Endothelial cell of umbilical vein (primary cell): ENCODE measurements around the gene PDE6B. TPM values are rescaled to one million over a fixed set of nuclear protein-coding genes. Genes with fewer than 3 reads are reported as not detected.
"Not testable (repeated sequence)": the region's sequence is repeated elsewhere in the genome, so short reads cannot be mapped to it uniquely, and the experiment has no call there.

Source experiments
- BruUV-seq: library from RNA; stranded (reverse); fragments of 400-500 nt; replicated peaks from 2 replicates; lab custom pipeline; 2021; lab: Mats Ljungman, UMichigan
- CTCF ChIA-PET: fragments of 300-600, 350-600 bp; sonication (Branson Sonifier 250); formaldehyde crosslinking; loops from one replicate; lab custom pipeline; 2021; ENCODE audit warnings: antibody characterized with exemption, inconsistent platforms; lab: Charles Lee
- POLR2A ChIA-PET: fragments of 300-600, 350-600 bp; sonication (Branson Sonifier 250); formaldehyde crosslinking; loops from one replicate; lab custom pipeline; 2021; ENCODE audit warnings: antibody characterized with exemption, inconsistent platforms; lab: Charles Lee
- DNase-seq: peaks from one replicate; pipeline ENCODE4 v3.0.0-alpha.2; 2011; ENCODE audit warnings: low read depth, low spot score
- FAIRE-seq: peaks from 2 replicates; lab custom pipeline; 2011; peaks lifted over from hg19 to GRCh38; lab: Jason Lieb, UNC
- H2AFZ ChIP-seq: 2 replicates; pipeline ENCODE4 v1.6.0; 2012; ENCODE audit warnings: low read depth, low read length, control low read depth, inconsistent platforms
- H3K27ac ChIP-seq: 2 replicates; pipeline ENCODE4 v1.5.1; 2011; ENCODE audit warnings: low read depth, mild to moderate bottlenecking, control low read depth, low read length, moderate library complexity; ENCODE audit not compliant: insufficient read depth
- H3K27me3 ChIP-seq, 2 experiments: 2 replicates each; pipeline versions ENCODE4 v1.6.0 to v1.6.1; 2011; ENCODE audit warnings: low read length in 2 of 2, mixed read lengths in 1 of 2; ENCODE audit not compliant: control insufficient read depth in 2 of 2, insufficient read depth in 2 of 2
- H3K36me3 ChIP-seq, 2 experiments: 2 replicates in 1 of 2; 3 replicates in 1 of 2; pipeline ENCODE4 v1.5.1; 2011; ENCODE audit warnings: low read length in 2 of 2, mild to moderate bottlenecking in 1 of 2, moderate library complexity in 1 of 2; ENCODE audit not compliant: control insufficient read depth in 2 of 2, insufficient read depth in 2 of 2; ENCODE audit errors: extremely low read depth in 1 of 2
- H3K4me1 ChIP-seq: 3 replicates; pipeline ENCODE4 v1.5.1; 2011; ENCODE audit warnings: mild to moderate bottlenecking, low read length; ENCODE audit not compliant: control insufficient read depth, insufficient read depth; ENCODE audit errors: extremely low read depth
- H3K4me2 ChIP-seq: 2 replicates; pipeline ENCODE4 v1.6.1; 2011; ENCODE audit warnings: low read length, control low read depth, mixed read lengths; ENCODE audit not compliant: insufficient read depth
- H3K4me3 ChIP-seq, 3 experiments: fragments of 200-600 bp in 1 of 3; sonication (generic), shearing (Covaris generic) in 1 of 3; replicated peaks in 1 of 3; 2 replicates each; pipeline ENCODE4 v1.5.1; 2011 to 2016; ENCODE audit warnings: control low read depth in 3 of 3, low read length in 3 of 3, mild to moderate bottlenecking in 2 of 3, inconsistent platforms in 1 of 3, low read depth in 1 of 3, moderate library complexity in 1 of 3; ENCODE audit not compliant: insufficient read depth in 1 of 3
- H3K79me2 ChIP-seq: 2 replicates; pipeline ENCODE4 v1.6.0; 2012; ENCODE audit warnings: low read length, inconsistent platforms; ENCODE audit not compliant: control insufficient read depth, insufficient read depth
- H3K9ac ChIP-seq: replicated peaks from 2 replicates; pipeline ENCODE3; 2011; ENCODE audit warnings: low read length, control low read depth; ENCODE audit not compliant: insufficient read depth; ENCODE audit errors: extremely low read depth
- H3K9me1 ChIP-seq: replicated peaks from 3 replicates; pipeline ENCODE4 v1.6.0; 2011; ENCODE audit warnings: mild to moderate bottlenecking, low read length; ENCODE audit not compliant: control insufficient read depth, insufficient read depth; ENCODE audit errors: extremely low read depth
- H3K9me3 ChIP-seq: replicated peaks from 2 replicates; pipeline ENCODE4 v1.5.1; 2012; ENCODE audit warnings: low read length, inconsistent platforms; ENCODE audit not compliant: control insufficient read depth, insufficient read depth
- H4K20me1 ChIP-seq: replicated peaks from 2 replicates; pipeline ENCODE3; 2011; ENCODE audit warnings: mild to moderate bottlenecking, low read length; ENCODE audit not compliant: control insufficient read depth, insufficient read depth; ENCODE audit errors: extremely low read depth
- EZH2 ChIP-seq: IDR thresholded peaks from 2 replicates; pipeline ENCODE4 v1.6.1; 2012; ENCODE audit warnings: borderline replicate concordance, low read depth, mild to moderate bottlenecking, moderate library complexity, low read length, inconsistent platforms; ENCODE audit not compliant: severe bottlenecking
- FOS ChIP-seq: IDR thresholded peaks from 2 replicates; pipeline ENCODE4 v1.6.1; 2011; ENCODE audit warnings: mild to moderate bottlenecking, low read length, moderate library complexity, borderline replicate concordance; ENCODE audit not compliant: insufficient read depth
- GATA2 ChIP-seq: IDR thresholded peaks from 2 replicates; pipeline ENCODE4 v1.7.0; 2011; ENCODE audit warnings: low read depth, mild to moderate bottlenecking, moderate library complexity, mixed read lengths, low read length; ENCODE audit not compliant: insufficient read length, insufficient read depth
- JUN ChIP-seq: IDR thresholded peaks from 2 replicates; pipeline ENCODE4 v1.6.1; 2011; ENCODE audit warnings: borderline replicate concordance, low read depth; ENCODE audit not compliant: insufficient read length, insufficient read depth
- MYC ChIP-seq: IDR thresholded peaks from one replicate; pipeline ENCODE4 v1.6.1; 2011; ENCODE audit warnings: mild to moderate bottlenecking, low read depth, low read length
- POLR2A ChIP-seq: IDR thresholded peaks from 2 replicates; pipeline ENCODE4 v1.6.1; 2012; ENCODE audit warnings: low read depth, mild to moderate bottlenecking, control low read depth, low read length
- POLR2AphosphoS5 ChIP-seq: IDR thresholded peaks from 2 replicates; pipeline ENCODE4 v1.6.1; 2012; ENCODE audit warnings: low read depth, mild to moderate bottlenecking, control low read depth, low read length, moderate library complexity; ENCODE audit not compliant: insufficient read depth
- dilution Hi-C: fragments of 300-500 bp; cut with MboI; formaldehyde crosslinking; loops from one replicate; pipeline ENCODE4 v1.15.0; 2019; ENCODE audit warnings: low sequenced_read_pairs; ENCODE audit not compliant: extremely low pct_ligation_motif_present
- intact Hi-C: fragments of 100-400 bp; cut with micrococcal nuclease; formaldehyde crosslinking; loops from one replicate; pipeline ENCODE4 v1.10.0; 2022
- polyA plus RNA-seq, 4 experiments: library from polyadenylated mRNA; depleted of rRNA in 3 of 4; stranded (reverse) in 3 of 4; unstranded in 1 of 4; fragments of >200 nt; gene quantifications; 2 replicates each; pipeline versions ENCODE4 v1.2.1 to v1.2.3, GENCODE V29; 2011 to 2012; ENCODE audit warnings: missing spikeins in 1 of 4
- total RNA-seq: library from RNA; stranded (reverse); gene quantifications from 2 replicates; pipeline ENCODE4 v1.2.3, GENCODE V29; 2021
- TF ChIP-seq, protein P1 (sequence below): IDR thresholded peaks from 2 replicates; pipeline ENCODE4 v1.6.1; 2011; ENCODE audit not compliant: insufficient read depth, insufficient read length
- TF ChIP-seq, protein P2 (sequence below), 2 donors: IDR thresholded peaks; 1 replicate in 1 of 2; 2 replicates in 1 of 2; pipeline ENCODE4 v1.5.1; 2011; ENCODE audit warnings: low read length in 2 of 2, mild to moderate bottlenecking in 2 of 2, moderate library complexity in 2 of 2, control low read depth in 1 of 2, inconsistent platforms in 1 of 2, low read depth in 1 of 2; ENCODE audit not compliant: insufficient read depth in 1 of 2; ENCODE audit errors: extremely low read depth in 1 of 2

Gene PDE6B
- total and polyA plus RNA-seq, 2 donors (not counting 3 experiments of a cell fraction or from before 2014, with no cell fraction given), result 0.77 to 1.8 TPM

DNA sequence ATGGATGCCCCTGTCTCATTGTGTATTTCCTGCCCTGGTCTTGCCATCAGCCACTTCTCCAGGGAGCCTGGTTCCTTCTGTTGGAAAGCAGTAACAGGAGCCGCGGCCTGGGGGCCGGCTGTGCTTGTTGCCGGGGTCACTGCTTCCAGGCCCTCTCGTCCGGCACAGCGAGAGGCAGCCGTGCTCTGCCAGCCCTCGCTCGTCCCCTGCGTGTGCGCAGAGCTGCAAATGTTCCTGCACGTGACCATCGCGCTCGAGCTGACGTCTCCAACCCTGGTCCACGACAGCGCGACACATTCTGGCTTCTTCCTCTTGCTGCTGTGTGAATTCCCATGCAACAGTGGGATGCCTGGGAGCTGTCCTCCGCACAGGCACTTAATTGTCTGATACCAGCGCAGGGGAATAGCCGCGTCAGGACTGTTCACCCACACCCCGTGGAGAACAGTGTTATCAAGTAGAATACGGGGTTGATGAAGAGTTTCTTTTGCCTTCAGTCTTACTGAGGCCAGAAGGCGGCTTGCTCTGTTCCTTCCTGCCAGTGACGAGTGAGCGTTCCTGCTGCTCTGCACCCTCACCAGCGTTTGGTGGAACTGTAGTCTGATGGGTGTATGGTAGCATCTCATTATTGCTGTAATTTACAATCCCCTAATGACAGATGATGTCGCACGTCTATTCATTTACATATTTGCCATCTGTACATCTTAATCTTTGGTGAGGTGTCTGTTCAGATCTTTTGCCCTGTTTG lies 12.3 kb downstream of the PDE6B start:
- H3K9me1 ChIP-seq, result no peaks in the 10 kb centered on the region
- no peaks in the 10 kb centered on the region for H3K27me3 ChIP-seq
- CTCF ChIA-PET, result interaction anchor here (1.7 kb wide), 1 partner anchor 11 kb away, joined by 3 read pairs; no protein-coding TSS in a partner anchor
- intact Hi-C loops, result no loop called here
- dilution Hi-C loops, result no loop called here
- H3K4me3 ChIP-seq, result no peak overlapping the region
- H2AFZ ChIP-seq, result no peak overlapping the region
- H4K20me1 ChIP-seq, result no peaks in the 10 kb centered on the region
- no peaks in the 10 kb centered on the region for H3K4me1 ChIP-seq
- no peaks in the 10 kb centered on the region for H3K36me3 ChIP-seq
- no peak overlapping the region for H3K27ac ChIP-seq
- TF ChIP-seq EZH2, result no peak
- no peak for TF ChIP-seq POLR2A
- TF ChIP-seq GATA2, result no peak
- TF ChIP-seq MYC, result no peak
- no peak for TF ChIP-seq FOS
- TF ChIP-seq, protein P1, sequence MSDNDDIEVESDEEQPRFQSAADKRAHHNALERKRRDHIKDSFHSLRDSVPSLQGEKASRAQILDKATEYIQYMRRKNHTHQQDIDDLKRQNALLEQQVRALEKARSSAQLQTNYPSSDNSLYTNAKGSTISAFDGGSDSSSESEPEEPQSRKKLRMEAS, result no peak
- TF ChIP-seq JUN, result no peak
- TF ChIP-seq, protein P2, sequence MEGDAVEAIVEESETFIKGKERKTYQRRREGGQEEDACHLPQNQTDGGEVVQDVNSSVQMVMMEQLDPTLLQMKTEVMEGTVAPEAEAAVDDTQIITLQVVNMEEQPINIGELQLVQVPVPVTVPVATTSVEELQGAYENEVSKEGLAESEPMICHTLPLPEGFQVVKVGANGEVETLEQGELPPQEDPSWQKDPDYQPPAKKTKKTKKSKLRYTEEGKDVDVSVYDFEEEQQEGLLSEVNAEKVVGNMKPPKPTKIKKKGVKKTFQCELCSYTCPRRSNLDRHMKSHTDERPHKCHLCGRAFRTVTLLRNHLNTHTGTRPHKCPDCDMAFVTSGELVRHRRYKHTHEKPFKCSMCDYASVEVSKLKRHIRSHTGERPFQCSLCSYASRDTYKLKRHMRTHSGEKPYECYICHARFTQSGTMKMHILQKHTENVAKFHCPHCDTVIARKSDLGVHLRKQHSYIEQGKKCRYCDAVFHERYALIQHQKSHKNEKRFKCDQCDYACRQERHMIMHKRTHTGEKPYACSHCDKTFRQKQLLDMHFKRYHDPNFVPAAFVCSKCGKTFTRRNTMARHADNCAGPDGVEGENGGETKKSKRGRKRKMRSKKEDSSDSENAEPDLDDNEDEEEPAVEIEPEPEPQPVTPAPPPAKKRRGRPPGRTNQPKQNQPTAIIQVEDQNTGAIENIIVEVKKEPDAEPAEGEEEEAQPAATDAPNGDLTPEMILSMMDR (IDR thresholded peaks at IDR 0.05; ENCODE audit: extremely low read depth in 1 of 2, insufficient read depth in 1 of 2, low read depth in 1 of 2, low read length in 2 of 2), result no peak
- no peak for TF ChIP-seq POLR2AphosphoS5
- no peak for FAIRE-seq
- POLR2A ChIA-PET, result no interaction called here
- no peak for DNase-seq
- H3K79me2 ChIP-seq, result no peaks in the 10 kb centered on the region
- no TSS peak for BruUV-seq
- H3K9me3 ChIP-seq, result no peaks in the 10 kb centered on the region
- no peak overlapping the region for H3K9ac ChIP-seq
- no peak overlapping the region for H3K4me2 ChIP-seq

DNA sequence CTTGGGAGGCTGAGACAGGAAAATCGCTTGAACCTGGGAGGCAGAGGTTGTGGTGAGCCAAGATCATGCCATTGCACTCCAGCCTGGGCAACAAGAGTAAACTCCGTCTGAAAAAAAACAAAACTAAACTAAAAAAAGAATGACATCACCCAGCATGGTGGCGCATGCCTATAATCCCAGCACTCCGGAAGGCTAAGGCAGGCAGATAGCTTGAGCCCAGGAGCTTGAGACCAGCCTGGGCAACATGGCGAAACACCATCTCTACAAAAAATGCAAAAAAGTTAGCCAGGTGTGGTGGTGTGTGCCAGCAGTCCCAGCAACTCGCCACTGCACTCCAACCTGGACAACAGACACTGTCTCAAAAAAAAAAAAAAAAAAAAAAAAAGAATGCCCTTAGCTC lies 17.0 kb downstream of the PDE6B start:
- H4K20me1 ChIP-seq, DNase-seq, dilution Hi-C loops, POLR2A ChIA-PET, H3K4me2 ChIP-seq, H3K27ac ChIP-seq, CTCF ChIA-PET, FAIRE-seq, intact Hi-C loops, H3K36me3 ChIP-seq, H3K9me3 ChIP-seq, H2AFZ ChIP-seq, H3K9me1 ChIP-seq, H3K4me3 ChIP-seq, H3K9ac ChIP-seq, H3K79me2 ChIP-seq, H3K4me1 ChIP-seq, H3K27me3 ChIP-seq, BruUV-seq: not testable (repeated sequence)
